Activated CD8-positive, alpha-beta memory T cell treated with anti-CD3 and anti-CD28 coated beads, Interleukin-2, amount 10 ng/mL, durations not matched to agents 7 days and 5 days (primary cell): ENCODE measurements around the gene SUMO2. TPM values are rescaled to one million over a fixed set of nuclear protein-coding genes. Genes with fewer than 3 reads are reported as not detected.
"Not testable (repeated sequence)": the region's sequence is repeated elsewhere in the genome, so short reads cannot be mapped to it uniquely, and the experiment has no call there.

Experiments used
- ATAC-seq: fragments of 150-1000 bp; cut with Tn5 transposase; one replicate; pipeline ENCODE4 v1.10.0; 2021; ENCODE audit warnings: moderate library complexity
- CTCF ChIA-PET: fragments of 350-600 bp; sonication (Branson Sonifier 250); formaldehyde crosslinking; loops from one replicate; lab custom pipeline; 2021; ENCODE audit warnings: antibody characterized with exemption; lab: Charles Lee
- DNase-seq: peaks from one replicate; pipeline ENCODE4 v3.0.0-alpha.2; 2020
- H3K27ac Mint-ChIP-seq: one replicate; pipeline ENCODE4 v1.8.0; 2021; ENCODE audit warnings: mild to moderate bottlenecking, mixed read lengths
- H3K27me3 Mint-ChIP-seq: one replicate; pipeline ENCODE4 v1.8.0; 2021; ENCODE audit warnings: mixed read lengths
- H3K36me3 Mint-ChIP-seq: one replicate; pipeline ENCODE4 v1.8.0; 2021; ENCODE audit warnings: mild to moderate bottlenecking, mixed read lengths
- H3K4me1 Mint-ChIP-seq: one replicate; pipeline ENCODE4 v1.8.0; 2021; ENCODE audit warnings: mixed read lengths
- H3K4me3 Mint-ChIP-seq: one replicate; pipeline ENCODE4 v1.8.0; 2021; ENCODE audit warnings: mild to moderate bottlenecking, moderate library complexity, mixed read lengths
- H3K9me3 Mint-ChIP-seq: one replicate; pipeline ENCODE4 v1.8.0; 2022; ENCODE audit warnings: low read depth, mixed read lengths
- total RNA-seq, 2 experiments: library from RNA; stranded (reverse); gene quantifications; one replicate each; pipeline ENCODE4 v1.2.3, GENCODE V29; 2021

The SUMO2 gene
- total RNA-seq, 2 experiments from 2014 or later: 469 to 639 TPM

GRCh38 chr17:75152922-75153779 lies 29.6 kb downstream of the SUMO2 start:
- Mint-ChIP-seq H3K27ac (peak overlapping the region; percentile 90), H3K4me3 (peak overlapping the region; percentile 98), H3K36me3 (peaks cover 29% of the 10 kb centered on the region), H3K27me3 (no peaks in the 10 kb centered on the region), H3K9me3 (no peaks in the 10 kb centered on the region), H3K4me1 (peaks cover 44% of the 10 kb centered on the region)
- ATAC-seq: no peak
- DNase-seq: peak; percentile 62
- CTCF ChIA-PET: interaction anchor here (1.0 kb wide), 1 partner anchor 39 kb away, joined by 4 read pairs; no protein-coding TSS in a partner anchor

DNA sequence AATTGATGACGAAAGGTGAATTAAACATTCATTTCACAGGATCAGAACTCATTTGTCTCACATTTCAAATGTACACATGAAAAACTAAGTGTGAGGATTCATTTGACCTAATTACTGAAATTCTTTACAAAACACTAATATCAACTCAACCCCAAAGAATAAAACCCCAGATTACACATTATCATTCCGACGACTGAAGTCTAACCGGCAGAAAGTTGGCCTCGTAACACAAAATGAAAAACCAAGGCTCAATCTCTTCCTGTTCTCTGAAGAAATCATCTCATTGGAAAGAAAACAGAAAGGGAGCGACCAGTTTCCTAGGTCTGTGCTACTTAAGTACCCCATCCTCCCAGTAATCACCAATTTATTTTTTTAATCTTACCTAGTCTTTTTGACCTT lies 30.2 kb downstream of the SUMO2 start:
- Mint-ChIP-seq H3K36me3 (peaks cover 31% of the 10 kb centered on the region), H3K4me1 (peaks cover 46% of the 10 kb centered on the region), H3K27me3 (no peaks in the 10 kb centered on the region), H3K4me3 (peak overlapping the region; percentile 98), H3K9me3 (no peaks in the 10 kb centered on the region), H3K27ac (peak overlapping the region; percentile 90)
- no peak for DNase-seq
- no peak for ATAC-seq
- CTCF ChIA-PET: interaction anchor here (1.0 kb wide), 1 partner anchor 39 kb away, joined by 4 read pairs; no protein-coding TSS in a partner anchor

DNA sequence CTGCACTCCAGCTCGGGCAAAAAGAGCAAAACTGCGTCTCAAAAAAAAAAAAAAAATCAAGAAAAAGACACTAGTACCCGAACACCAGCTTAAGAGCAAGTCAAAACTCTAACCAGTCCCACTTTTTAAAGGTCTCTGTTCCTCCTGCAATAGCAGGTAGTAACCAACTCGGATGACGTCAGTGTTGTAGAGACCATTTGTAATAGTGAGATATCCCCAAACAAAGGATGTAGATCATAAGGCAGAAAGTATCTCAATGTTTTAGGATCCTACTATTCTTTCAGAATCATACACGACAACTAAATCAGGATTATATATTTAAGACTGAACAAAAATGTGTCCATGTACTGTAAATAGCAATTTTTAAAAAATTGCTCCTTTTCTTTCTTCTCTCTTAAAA lies 30.8 kb downstream of the SUMO2 start:
- ATAC-seq (no peak), DNase-seq (no peak)
- no peaks in the 10 kb centered on the region for H3K9me3 Mint-ChIP-seq
- H3K27ac Mint-ChIP-seq: peak overlapping the region; percentile 90
- CTCF ChIA-PET: interaction anchor here (0.7 to 1.7 kb wide), 3 partner anchors 20 to 38 kb away, joined by 3 to 6 read pairs (median 4); partner anchors contain the start of gene NT5C
- peaks cover 51% of the 10 kb centered on the region for H3K4me1 Mint-ChIP-seq
- H3K4me3 Mint-ChIP-seq: peak overlapping the region; percentile 98
- no peaks in the 10 kb centered on the region for H3K27me3 Mint-ChIP-seq
- peaks cover 35% of the 10 kb centered on the region for H3K36me3 Mint-ChIP-seq

DNA sequence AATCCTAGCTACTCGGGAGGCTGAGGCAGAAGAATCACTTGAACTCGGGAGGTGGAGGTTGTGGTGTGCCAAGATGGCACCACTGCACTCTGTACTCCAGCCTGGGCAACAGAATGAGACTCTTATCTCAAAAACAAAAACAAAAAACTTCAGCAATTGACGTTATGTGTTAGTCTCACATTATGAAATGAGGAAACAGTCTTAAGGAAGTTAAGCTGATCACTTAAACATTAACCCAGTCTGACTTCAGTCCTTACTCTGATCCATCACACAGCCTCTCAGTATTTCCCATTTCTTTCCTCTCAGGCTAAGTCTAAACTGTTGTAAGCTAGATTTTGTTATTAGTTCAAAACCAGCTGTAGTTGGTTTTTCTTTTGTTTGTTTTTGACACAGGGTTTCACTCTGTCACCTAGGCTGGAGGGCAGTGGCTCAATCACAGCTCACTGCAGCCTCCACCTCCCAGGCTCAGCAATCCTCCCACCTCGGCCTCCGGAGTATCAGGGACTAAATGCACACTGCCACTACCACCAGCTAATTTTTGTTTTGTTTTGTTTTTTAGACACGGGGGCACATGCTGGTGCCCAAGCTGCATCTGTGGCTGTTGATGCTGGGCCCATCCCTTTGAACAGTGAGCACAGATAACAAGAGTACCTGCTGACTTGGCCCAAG lies 34.7 kb downstream of the SUMO2 start:
- Mint-ChIP-seq H3K4me1 (peaks cover 39% of the 10 kb centered on the region), H3K27ac (peak overlapping the region; percentile 48), H3K27me3 (no peaks in the 10 kb centered on the region), H3K4me3 (no peak overlapping the region), H3K36me3 (peaks cover 60% of the 10 kb centered on the region), H3K9me3 (no peaks in the 10 kb centered on the region)
- ATAC-seq: no peak
- CTCF ChIA-PET: interaction anchor here (0.5 to 2.3 kb wide), 6 partner anchors 10 to 136 kb away, joined by 3 to 12 read pairs (median 4); partner anchors contain the start of gene NT5C
- no peak for DNase-seq

GRCh38 chr17:75146592-75146991 lies 36.2 kb downstream of the SUMO2 start:
- ATAC-seq: no peak
- Mint-ChIP-seq H3K27ac (no peak overlapping the region), H3K4me3 (no peak overlapping the region)

GRCh38 chr17:75144816-75145512 lies 37.8 kb downstream of the SUMO2 start:
- CTCF ChIA-PET: interaction anchor here (0.7 to 2.6 kb wide), 10 partner anchors 9 to 183 kb away, joined by 3 to 15 read pairs (median 3); partner anchors contain the start of genes ARMC7, JPT1 and NT5C
- Mint-ChIP-seq H3K27me3 (no peaks in the 10 kb centered on the region), H3K36me3 (peaks cover 68% of the 10 kb centered on the region), H3K4me1 (peaks cover 40% of the 10 kb centered on the region), H3K9me3 (no peaks in the 10 kb centered on the region), H3K27ac (peak overlapping the region; percentile 61), H3K4me3 (no peak overlapping the region)
- DNase-seq (no peak), ATAC-seq (no peak)

More at GRCh38 chr17:75146592-75146991, 36.2 kb downstream of the SUMO2 start:
- Mint-ChIP-seq H3K4me1 (peaks cover 31% of the 10 kb centered on the region), H3K9me3 (no peaks in the 10 kb centered on the region), H3K27me3 (no peaks in the 10 kb centered on the region), H3K36me3 (peaks cover 55% of the 10 kb centered on the region)
- no peak for DNase-seq
- CTCF ChIA-PET: interaction anchor here (2.3 kb wide), 1 partner anchor 15 kb away, joined by 15 read pairs; the partner anchor contains the start of gene NT5C

GRCh38 chr17:75142236-75142971 lies 40.4 kb downstream of the SUMO2 start:
- Mint-ChIP-seq H3K4me1 (peaks cover 27% of the 10 kb centered on the region), H3K36me3 (peaks cover 60% of the 10 kb centered on the region), H3K27me3 (no peaks in the 10 kb centered on the region), H3K9me3 (no peaks in the 10 kb centered on the region), H3K27ac (no peak overlapping the region), H3K4me3 (no peak overlapping the region)
- DNase-seq (no peak), ATAC-seq (no peak)
- CTCF ChIA-PET: interaction anchor here (0.5 to 4.1 kb wide), 3 partner anchors 12 to 148 kb away, joined by 4 to 11 read pairs (median 4); partner anchors contain the start of gene NT5C

- Mint-ChIP-seq H3K4me1 (peaks cover 25% of the 10 kb centered on the region), H3K4me3 (no peak overlapping the region), H3K27me3 (no peaks in the 10 kb centered on the region), H3K27ac (no peak overlapping the region), H3K9me3 (no peaks in the 10 kb centered on the region), H3K36me3 (peaks cover 39% of the 10 kb centered on the region)
- no peak for DNase-seq
- no peak for ATAC-seq
- CTCF ChIA-PET: interaction anchor here (0.7 to 4.1 kb wide), 2 partner anchors 8 to 33 kb away, joined by 3 to 11 read pairs; partner anchors contain the start of gene NT5C
These were observed 44.2 kb downstream of the SUMO2 start for GRCh38 chr17:75138519-75138918.

- H3K4me3 Mint-ChIP-seq, H3K27me3 Mint-ChIP-seq, ATAC-seq, H3K9me3 Mint-ChIP-seq, H3K27ac Mint-ChIP-seq, DNase-seq: not testable (repeated sequence)
- H3K4me1 Mint-ChIP-seq: peaks cover 30% of the 10 kb centered on the region
- peaks cover 39% of the 10 kb centered on the region for H3K36me3 Mint-ChIP-seq
- CTCF ChIA-PET: interaction anchor here (1.0 to 1.4 kb wide), 2 partner anchors 23 to 53 kb away, joined by 3 to 4 read pairs; no protein-coding TSS in a partner anchor
These were observed 45.0 kb downstream of the SUMO2 start for GRCh38 chr17:75137762-75138161.

- H3K36me3 Mint-ChIP-seq: peaks cover 28% of the 10 kb centered on the region
- no peaks in the 10 kb centered on the region for H3K27me3 Mint-ChIP-seq
- H3K4me3 Mint-ChIP-seq: no peak overlapping the region
- no peaks in the 10 kb centered on the region for H3K9me3 Mint-ChIP-seq
- CTCF ChIA-PET: interaction anchor here (0.6 to 1.6 kb wide), 2 partner anchors 9 to 66 kb away, joined by 3 to 8 read pairs; no protein-coding TSS in a partner anchor
- DNase-seq: no peak
- H3K4me1 Mint-ChIP-seq: peaks cover 26% of the 10 kb centered on the region
- no peak overlapping the region for H3K27ac Mint-ChIP-seq
- no peak for ATAC-seq
These were observed 46.8 kb downstream of the SUMO2 start for GRCh38 chr17:75135946-75136345.

DNA sequence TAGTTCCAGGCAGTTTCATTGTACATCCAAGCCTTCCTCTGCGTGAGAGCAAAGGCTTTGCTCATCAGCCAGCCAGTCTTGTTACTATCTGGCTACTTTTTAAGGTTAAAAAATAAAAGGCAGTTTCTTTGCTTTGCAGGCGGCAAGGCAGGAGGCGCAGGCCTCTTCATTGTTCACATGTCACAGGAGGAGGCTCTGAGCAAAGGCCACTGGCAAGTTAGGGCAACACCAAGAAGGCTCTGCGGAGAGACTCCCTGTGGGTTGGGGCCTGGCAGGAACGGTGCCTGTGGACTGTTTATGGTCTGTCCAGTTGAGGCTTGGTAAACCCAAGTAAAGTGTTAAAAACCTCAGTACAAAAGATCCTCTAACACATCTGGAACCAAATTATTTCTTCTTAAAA lies 47.3 kb downstream of the SUMO2 start:
- DNase-seq: no peak
- Mint-ChIP-seq H3K4me1 (peaks cover 25% of the 10 kb centered on the region), H3K4me3 (no peak overlapping the region), H3K27me3 (no peaks in the 10 kb centered on the region), H3K27ac (no peak overlapping the region), H3K36me3 (peaks cover 25% of the 10 kb centered on the region), H3K9me3 (no peaks in the 10 kb centered on the region)
- ATAC-seq: no peak
- CTCF ChIA-PET: interaction anchor here (0.6 kb wide), 1 partner anchor 9 kb away, joined by 3 read pairs; no protein-coding TSS in a partner anchor
